Caco-2 (cell line): Measurements from ENCODE around the gene MAP7. TPM values are rescaled to one million over a fixed set of nuclear protein-coding genes. Genes with fewer than 3 reads are reported as not detected.
A peak's percentile ranks its signal among the peaks of the same experiment; 100 is the strongest.
"Not testable (repeated sequence)": the region's sequence is repeated elsewhere in the genome, so short reads cannot be mapped to it uniquely, and the experiment has no call there.

Experiments
- BruUV-seq: library from RNA; stranded (reverse); fragments of 400-500 nt; replicated peaks from 2 replicates; lab custom pipeline; 2021; lab: Mats Ljungman, UMichigan
- CTCF ChIA-PET: fragments of 300-600 bp; sonication (Branson Sonifier 250); formaldehyde crosslinking; loops from one replicate; lab custom pipeline; 2022; ENCODE audit warnings: antibody characterized with exemption; lab: Charles Lee
- POLR2A ChIA-PET: fragments of 300-600 bp; sonication (Branson Sonifier 250); formaldehyde crosslinking; loops from one replicate; lab custom pipeline; 2022; ENCODE audit warnings: antibody characterized with exemption; lab: Charles Lee
- DNase-seq, 2 experiments: peaks; one replicate each; pipeline versions ENCODE4 v3.0.0 to v3.0.0-alpha.2; 2020 to 2022
- H3K27me3 ChIP-seq: replicated peaks from 2 replicates; pipeline ENCODE4 v1.6.0; 2011; ENCODE audit warnings: low read length; ENCODE audit not compliant: control insufficient read depth, insufficient read depth
- H3K36me3 ChIP-seq: 2 replicates; pipeline ENCODE4 v1.5.1; 2011; ENCODE audit warnings: low read length; ENCODE audit not compliant: control insufficient read depth, insufficient read depth
- H3K4me1 ChIP-seq: fragments of 250-450 bp; sonication (Bioruptor Pico); 2 replicates; pipeline ENCODE4 v1.5.1; 2020; ENCODE audit warnings: mild to moderate bottlenecking
- H3K4me3 ChIP-seq: 2 replicates; pipeline ENCODE4 v1.5.1; 2011; ENCODE audit warnings: low read depth, mild to moderate bottlenecking, control low read depth, low read length
- H3K9me3 ChIP-seq: fragments of 250-450 bp; sonication (Bioruptor Pico); 2 replicates; pipeline ENCODE4 v1.5.1; 2020; ENCODE audit warnings: mild to moderate bottlenecking, moderate library complexity
- H3K27ac Mint-ChIP-seq: one replicate; pipeline ENCODE4 v1.8.0; 2022; ENCODE audit warnings: mixed read lengths; ENCODE audit not compliant: unreplicated experiment
- H3K27me3 Mint-ChIP-seq: one replicate; pipeline ENCODE4 v1.8.0; 2022; ENCODE audit warnings: mixed read lengths; ENCODE audit not compliant: insufficient read depth, unreplicated experiment
- H3K36me3 Mint-ChIP-seq: one replicate; pipeline ENCODE4 v1.8.0; 2022; ENCODE audit warnings: mild to moderate bottlenecking, mixed read lengths; ENCODE audit not compliant: insufficient read depth, unreplicated experiment
- H3K4me1 Mint-ChIP-seq: one replicate; pipeline ENCODE4 v1.8.0; 2022; ENCODE audit warnings: low read depth, mixed read lengths; ENCODE audit not compliant: unreplicated experiment
- H3K4me3 Mint-ChIP-seq: one replicate; pipeline ENCODE4 v1.8.0; 2022; ENCODE audit warnings: mild to moderate bottlenecking, moderate library complexity, mixed read lengths; ENCODE audit not compliant: unreplicated experiment
- H3K9me3 Mint-ChIP-seq: one replicate; pipeline ENCODE4 v1.8.0; 2022; ENCODE audit warnings: mixed read lengths; ENCODE audit not compliant: unreplicated experiment
- intact Hi-C: fragments of 100-400 bp; cut with micrococcal nuclease; formaldehyde crosslinking; loops from one replicate; pipeline ENCODE4 v1.10.0; 2022; ENCODE audit not compliant: unreplicated experiment
- total RNA-seq: library from RNA; stranded (reverse); gene quantifications from 2 replicates; pipeline ENCODE4 v1.2.3, GENCODE V29; 2022
- TF ChIP-seq, protein P1 (sequence below), 2 experiments: fragments of 200-600 bp in 1 of 2; IDR thresholded peaks; 1 replicate in 1 of 2; 2 replicates in 1 of 2; pipeline versions ENCODE4 v1.5.1 to v1.8.0; 2011 to 2022; ENCODE audit warnings: antibody characterized with exemption in 1 of 2, control low read depth in 1 of 2, inconsistent platforms in 1 of 2, low read depth in 1 of 2, low read length in 1 of 2, mild to moderate bottlenecking in 1 of 2, moderate library complexity in 1 of 2; ENCODE audit not compliant: insufficient read depth in 1 of 2, severe bottlenecking in 1 of 2, unreplicated experiment in 1 of 2

MAP7 gene
- total RNA-seq, 1 experiment from 2014 or later = 55.3 TPM

DNA sequence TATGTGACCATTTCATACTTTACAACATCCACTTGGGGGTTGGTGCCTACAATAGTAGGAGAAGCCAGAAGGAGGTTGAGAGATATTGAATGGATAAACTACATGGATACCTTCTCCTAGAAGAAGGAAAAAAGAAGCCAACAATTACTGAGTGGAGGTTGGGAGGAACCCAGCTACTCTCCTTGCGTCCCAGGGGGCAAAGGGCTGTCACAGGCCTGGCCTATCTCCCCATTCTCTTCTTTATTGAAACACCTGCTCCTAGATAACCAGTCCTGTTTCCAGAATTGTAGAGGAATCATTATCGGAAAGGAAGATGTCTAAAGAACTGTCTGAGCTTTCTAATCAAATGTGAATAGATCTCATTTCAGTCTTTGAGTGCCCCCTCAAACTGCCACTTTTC is 115.1 kb downstream of the MAP7 start:
- Mint-ChIP-seq H3K27me3 (no peaks in the 10 kb centered on the region), H3K4me1 (peaks cover 31% of the 10 kb centered on the region), H3K9me3 (no peaks in the 10 kb centered on the region), H3K36me3 (peaks cover 6% of the 10 kb centered on the region), H3K4me3 (no peak overlapping the region), H3K27ac (no peak overlapping the region)
- H3K4me1 ChIP-seq = peaks cover 31% of the 10 kb centered on the region
- DNase-seq = peak in 1 of 2 experiments; percentile 10
- no TSS peak for BruUV-seq
- TF ChIP-seq, protein P1, sequence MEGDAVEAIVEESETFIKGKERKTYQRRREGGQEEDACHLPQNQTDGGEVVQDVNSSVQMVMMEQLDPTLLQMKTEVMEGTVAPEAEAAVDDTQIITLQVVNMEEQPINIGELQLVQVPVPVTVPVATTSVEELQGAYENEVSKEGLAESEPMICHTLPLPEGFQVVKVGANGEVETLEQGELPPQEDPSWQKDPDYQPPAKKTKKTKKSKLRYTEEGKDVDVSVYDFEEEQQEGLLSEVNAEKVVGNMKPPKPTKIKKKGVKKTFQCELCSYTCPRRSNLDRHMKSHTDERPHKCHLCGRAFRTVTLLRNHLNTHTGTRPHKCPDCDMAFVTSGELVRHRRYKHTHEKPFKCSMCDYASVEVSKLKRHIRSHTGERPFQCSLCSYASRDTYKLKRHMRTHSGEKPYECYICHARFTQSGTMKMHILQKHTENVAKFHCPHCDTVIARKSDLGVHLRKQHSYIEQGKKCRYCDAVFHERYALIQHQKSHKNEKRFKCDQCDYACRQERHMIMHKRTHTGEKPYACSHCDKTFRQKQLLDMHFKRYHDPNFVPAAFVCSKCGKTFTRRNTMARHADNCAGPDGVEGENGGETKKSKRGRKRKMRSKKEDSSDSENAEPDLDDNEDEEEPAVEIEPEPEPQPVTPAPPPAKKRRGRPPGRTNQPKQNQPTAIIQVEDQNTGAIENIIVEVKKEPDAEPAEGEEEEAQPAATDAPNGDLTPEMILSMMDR (IDR thresholded peaks at IDR 0.05; ENCODE audit: insufficient read depth in 1 of 2, low read depth in 1 of 2, low read length in 1 of 2, severe bottlenecking in 1 of 2, unreplicated experiment in 1 of 2) = no peak
- H3K4me3 ChIP-seq = no peak overlapping the region
- H3K9me3 ChIP-seq = no peaks in the 10 kb centered on the region
- POLR2A ChIA-PET = interaction anchor here (1.4 kb wide), 1 partner anchor 145 kb away, joined by 3 read pairs; the partner anchor contains the start of gene BCLAF1
- intact Hi-C loops = no loop called here
- H3K27me3 ChIP-seq = no peaks in the 10 kb centered on the region
- H3K36me3 ChIP-seq = no peaks in the 10 kb centered on the region
- CTCF ChIA-PET = interaction anchor here (1.0 kb wide), 1 partner anchor 115 kb away, joined by 5 read pairs; the partner anchor contains the start of gene MAP7

DNA sequence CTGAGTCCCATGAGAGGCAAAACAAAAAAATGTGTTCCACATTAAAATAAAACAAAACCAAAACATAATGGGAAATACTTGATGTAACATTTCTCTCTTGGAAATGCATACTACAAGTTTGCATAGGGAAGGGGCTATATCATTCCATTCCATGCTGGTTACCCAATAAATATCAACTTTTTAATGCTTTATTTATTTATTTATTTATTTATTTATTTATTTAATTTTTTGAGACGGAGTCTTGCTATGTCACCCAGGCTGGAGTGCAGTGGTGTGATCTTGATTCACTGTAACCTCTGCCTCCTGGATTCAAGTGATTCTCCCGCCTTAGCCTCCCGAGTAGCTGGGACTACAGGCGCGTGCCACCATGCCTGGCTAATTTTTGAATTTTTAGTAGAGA is 118.9 kb downstream of the MAP7 start:
- CTCF ChIA-PET, H3K36me3 ChIP-seq, H3K9me3 ChIP-seq, H3K4me3 Mint-ChIP-seq, H3K27me3 Mint-ChIP-seq, H3K9me3 Mint-ChIP-seq, POLR2A ChIA-PET, BruUV-seq, DNase-seq, H3K4me3 ChIP-seq, intact Hi-C loops, H3K27ac Mint-ChIP-seq, H3K27me3 ChIP-seq, H3K36me3 Mint-ChIP-seq: not testable (repeated sequence)
- H3K4me1 ChIP-seq = peaks cover 25% of the 10 kb centered on the region
- peaks cover 31% of the 10 kb centered on the region for H3K4me1 Mint-ChIP-seq

DNA sequence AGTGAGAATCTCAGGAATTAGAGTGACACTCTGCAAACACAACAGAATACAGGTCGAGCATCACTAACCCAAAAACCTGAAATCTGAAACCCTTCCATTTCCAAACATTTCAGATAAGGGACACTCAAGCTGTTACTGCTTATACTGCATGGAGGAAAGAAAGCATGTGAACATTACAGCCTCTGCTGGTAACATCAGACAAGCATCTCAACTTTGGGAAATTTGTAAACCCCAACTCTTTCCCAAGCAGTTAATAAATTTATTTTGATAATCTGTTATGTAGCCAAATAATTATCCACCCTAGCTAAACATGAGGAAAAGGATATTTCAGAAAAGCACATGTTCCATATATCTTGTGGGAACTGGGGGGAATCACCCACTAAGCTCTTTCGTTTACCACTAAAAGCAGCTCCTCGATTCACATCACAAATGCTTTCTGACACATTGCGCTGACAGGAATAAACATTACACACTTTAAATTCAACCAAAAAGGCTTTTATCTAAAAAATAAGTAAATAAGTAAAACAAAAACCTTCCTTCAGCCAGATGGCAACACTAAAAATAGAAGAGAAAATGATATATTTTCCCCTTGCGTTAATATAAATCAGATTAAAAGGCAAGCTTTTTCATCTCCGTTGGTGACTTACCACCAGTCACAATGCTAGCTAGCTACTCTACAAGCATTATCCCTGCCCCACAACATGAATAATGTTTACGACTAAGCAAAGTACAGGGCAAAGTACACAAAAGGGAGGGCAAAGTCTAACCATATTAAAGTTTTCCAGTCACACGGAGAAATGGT is 120.8 kb downstream of the MAP7 start:
- Histone ChIP-seq H3K4me1 (peaks cover 14% of the 10 kb centered on the region), H3K4me3 (no peak overlapping the region), H3K9me3 (no peaks in the 10 kb centered on the region), H3K27me3 (no peaks in the 10 kb centered on the region), H3K36me3 (no peaks in the 10 kb centered on the region)
- Mint-ChIP-seq H3K4me3 (no peak overlapping the region), H3K4me1 (peaks cover 28% of the 10 kb centered on the region), H3K27ac (no peak overlapping the region), H3K27me3 (no peaks in the 10 kb centered on the region), H3K36me3 (peaks cover 6% of the 10 kb centered on the region), H3K9me3 (no peaks in the 10 kb centered on the region)
- no TSS peak for BruUV-seq
- DNase-seq = no peak
- ChIA-PET POLR2A (no interaction called here), CTCF (interaction anchor here (0.7 kb wide), 1 partner anchor 121 kb away, joined by 6 read pairs; the partner anchor contains the start of gene MAP7)
- intact Hi-C loops = no loop called here
- TF ChIP-seq, protein P1 (IDR thresholded peaks at IDR 0.05; ENCODE audit: insufficient read depth in 1 of 2, low read depth in 1 of 2, low read length in 1 of 2, severe bottlenecking in 1 of 2, unreplicated experiment in 1 of 2) = no peak
